Fibroblast of skin of abdomen (primary cell): ENCODE results near the gene SEC14L2. TPM values are rescaled to one million over a fixed set of nuclear protein-coding genes. Genes with fewer than 3 reads are reported as not detected.

Experiments
- DNase-seq: peaks from one replicate; pipeline ENCODE4 v3.0.0-alpha.2; 2013
- polyA plus RNA-seq, 2 experiments: library from polyadenylated mRNA; unstranded; fragments of 120-200 nt; gene quantifications; one replicate each; pipeline ENCODE4 v1.2.1, GENCODE V29; 2013; ENCODE audit not compliant: insufficient read length in 2 of 2

Gene SEC14L2
- 10.0 TPM for polyA plus RNA-seq (2013, experiment 1 of 2; ENCODE audit: insufficient read length)
- polyA plus RNA-seq (2013, experiment 2 of 2; ENCODE audit: insufficient read length): 9.1 TPM

- peak; percentile 54 for DNase-seq
Measured at GRCh38 chr22:30396871-30397655, at the start of gene SEC14L2. SEC14L2 (plus strand) TSS chr22:30397018; CDS start chr22:30397117, 99 bp downstream.

- no peak for DNase-seq
Measured at GRCh38 chr22:30347255-30347892, 49.4 kb upstream of the SEC14L2 start.

DNA sequence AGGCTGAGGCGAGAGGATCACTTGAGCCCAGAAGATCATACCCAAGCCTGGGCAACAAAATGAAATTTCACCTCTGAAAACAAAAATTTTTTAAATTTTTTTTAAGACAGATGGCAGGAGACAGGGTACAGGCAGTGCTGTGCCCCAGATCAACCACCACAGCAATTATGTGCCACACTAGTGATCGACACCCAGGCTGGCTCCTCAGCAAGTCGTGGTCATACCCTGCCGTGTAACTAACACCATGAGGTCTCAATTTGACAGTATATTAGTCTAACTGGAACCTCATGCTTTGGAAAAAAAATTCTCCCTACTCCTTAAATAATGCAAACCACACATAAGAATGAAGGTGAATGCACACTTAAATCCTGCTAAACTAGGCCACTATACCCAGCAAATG lies 48.4 kb upstream of the SEC14L2 start:
- DNase-seq: no peak

- DNase-seq: no peak
Measured at GRCh38 chr22:30348809-30349208, 48.0 kb upstream of the SEC14L2 start.

DNA sequence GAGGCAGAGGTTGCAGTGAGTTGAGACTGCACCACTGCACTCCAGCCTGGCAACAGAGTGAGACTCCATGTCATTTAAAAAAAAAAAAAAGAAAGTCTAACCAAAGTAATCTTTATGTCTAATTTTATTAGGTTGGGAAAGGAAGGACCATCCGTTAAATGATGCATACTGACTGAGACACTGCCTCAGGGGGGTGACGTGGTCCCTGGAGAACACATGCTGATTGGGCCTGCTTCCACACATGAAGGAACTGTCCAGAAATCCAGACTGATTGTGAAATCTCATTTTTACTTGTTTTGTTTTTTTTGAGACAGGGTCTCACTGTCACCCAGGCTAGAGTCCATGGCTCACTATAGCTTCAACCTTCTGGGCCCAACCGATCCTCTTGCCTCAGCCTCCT lies 45.6 kb upstream of the SEC14L2 start:
- DNase-seq: no peak

- DNase-seq: no peak
Measured at GRCh38 chr22:30354644-30355043, 42.2 kb upstream of the SEC14L2 start.

- DNase-seq: peak; percentile 91
Measured at GRCh38 chr22:30356449-30357235, 40.2 kb upstream of the SEC14L2 start, which contains the start of the genes CCDC157 and SF3A1. CCDC157 (plus strand) TSS chr22:30357007; CDS start chr22:30366001, 8,994 bp downstream. SF3A1 (minus strand) TSS chr22:30356894; CDS start chr22:30356792, 102 bp downstream.

- DNase-seq: no peak
Measured at GRCh38 chr22:30357236-30357570, 39.6 kb upstream of the SEC14L2 start.

GRCh38 chr22:30357650-30358215 lies 39.1 kb upstream of the SEC14L2 start:
- no peak for DNase-seq

DNA sequence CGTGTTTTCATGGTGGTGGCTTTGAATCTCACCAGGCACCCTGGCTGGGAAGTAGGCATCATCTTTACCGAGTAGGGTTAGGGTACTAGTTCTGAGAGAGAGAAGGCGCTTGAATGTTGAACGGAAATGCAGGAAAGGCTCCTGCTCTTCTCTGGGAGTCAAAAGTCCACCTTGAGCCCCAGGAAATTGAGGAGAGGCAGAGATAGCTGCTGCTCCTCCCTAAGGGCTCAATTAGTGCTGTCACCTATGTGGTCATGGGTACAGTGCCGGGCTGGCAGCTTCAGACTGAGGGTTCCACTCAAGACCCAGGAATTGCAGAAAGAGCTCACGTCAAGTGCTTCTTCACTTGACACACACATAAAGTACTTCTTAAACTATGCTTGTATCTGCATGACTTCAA lies 38.3 kb upstream of the SEC14L2 start:
- no peak for DNase-seq

GRCh38 chr22:30361916-30362650 lies 34.7 kb upstream of the SEC14L2 start:
- DNase-seq: no peak

- no peak for DNase-seq
Measured at GRCh38 chr22:30362651-30363281, 34.1 kb upstream of the SEC14L2 start.

- DNase-seq: no peak
Measured at GRCh38 chr22:30365891-30366290, 30.9 kb upstream of the SEC14L2 start.

DNA sequence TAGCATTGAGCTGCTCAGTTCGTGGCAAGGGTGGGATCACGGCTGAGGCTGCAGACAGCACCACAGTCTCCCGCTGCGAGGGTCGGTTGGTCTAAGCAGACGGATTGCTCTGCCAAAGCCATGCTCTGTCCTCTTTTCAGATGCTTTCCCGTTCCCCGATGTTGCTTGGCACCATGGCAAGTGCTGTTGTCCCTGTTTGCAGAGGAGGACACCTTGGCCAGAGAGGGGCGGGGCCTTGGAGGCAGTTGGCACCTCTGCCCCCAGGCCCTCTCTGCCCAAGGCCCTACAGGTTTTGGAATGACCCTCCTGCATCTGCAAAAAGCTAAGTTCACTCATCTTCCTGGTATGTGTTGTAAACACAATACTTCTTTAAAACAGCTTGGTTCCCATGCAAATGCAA lies 28.4 kb upstream of the SEC14L2 start:
- no peak for DNase-seq

GRCh38 chr22:30370641-30371230 lies 26.1 kb upstream of the SEC14L2 start:
- DNase-seq: no peak

DNA sequence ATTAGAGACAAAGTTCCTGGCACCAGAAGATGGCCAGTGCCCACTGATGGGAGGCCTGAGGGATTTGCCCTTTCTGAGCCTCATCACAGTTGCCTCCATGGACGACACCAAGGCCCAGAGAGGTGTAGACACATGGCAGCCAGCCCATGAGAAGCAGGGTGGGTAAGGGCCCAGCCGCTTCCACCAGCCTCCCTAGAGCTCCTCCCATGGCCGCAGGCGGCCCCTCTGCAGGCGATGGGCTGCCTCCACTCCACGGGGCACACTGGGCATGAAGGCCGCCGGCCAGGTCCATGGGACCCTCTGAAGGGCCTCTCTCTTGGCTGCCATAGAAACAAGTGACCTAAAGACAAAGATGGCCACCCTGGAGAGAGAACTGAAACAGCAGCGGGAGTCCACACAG lies 25.5 kb upstream of the SEC14L2 start:
- no peak for DNase-seq

GRCh38 chr22:30371981-30372380 lies 24.8 kb upstream of the SEC14L2 start:
- DNase-seq: no peak

GRCh38 chr22:30372915-30373314 lies 23.9 kb upstream of the SEC14L2 start:
- DNase-seq: no peak

DNA sequence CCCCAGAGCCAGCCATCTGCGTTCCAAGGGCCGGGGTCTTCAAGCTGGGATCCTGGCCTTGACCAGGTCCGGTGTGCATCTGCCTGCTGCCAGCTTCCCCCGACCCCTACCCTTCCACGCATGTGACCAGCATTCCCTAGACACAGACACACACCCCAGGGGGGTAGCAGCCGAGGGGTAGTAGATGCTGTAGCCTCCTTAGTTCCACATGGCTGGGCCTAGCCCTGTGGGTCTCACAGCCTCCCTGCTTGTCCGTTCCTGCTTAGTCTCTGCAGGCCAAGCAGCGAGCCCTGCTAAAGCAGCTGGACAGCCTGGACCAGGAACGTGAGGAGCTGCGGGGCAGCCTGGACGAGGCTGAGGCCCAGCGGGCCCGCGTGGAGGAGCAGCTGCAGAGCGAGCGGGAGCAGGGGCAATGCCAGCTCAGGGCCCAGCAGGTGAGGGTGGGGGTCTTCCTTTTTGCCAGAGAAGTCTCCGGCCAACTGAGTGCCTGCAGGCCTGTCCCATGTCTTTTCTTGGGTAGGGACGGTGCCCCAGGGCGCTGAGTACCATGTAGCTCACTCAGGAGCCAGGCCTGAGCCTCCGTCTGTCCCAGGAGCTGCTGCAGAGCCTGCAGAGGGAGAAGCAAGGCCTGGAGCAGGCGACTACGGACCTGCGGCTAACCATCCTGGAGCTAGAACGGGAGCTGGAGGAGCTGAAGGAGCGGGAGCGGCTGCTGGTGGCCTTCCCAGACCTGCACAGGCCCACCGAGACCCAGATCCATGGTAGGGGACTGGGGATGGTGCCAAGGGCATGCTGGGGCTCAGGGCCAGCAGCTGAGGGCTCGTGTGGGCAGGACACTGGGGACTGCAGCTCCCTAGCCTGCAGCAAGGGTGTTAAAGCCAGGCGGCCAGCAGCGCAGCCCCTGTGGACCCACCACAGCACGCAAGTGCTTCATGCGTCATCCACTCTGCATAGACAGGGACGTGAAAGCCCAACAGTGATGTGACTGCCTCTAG lies 23.2 kb upstream of the SEC14L2 start:
- DNase-seq: no peak
